Measurements from ENCODE around the gene GRID1. TPM values are rescaled to one million over a fixed set of nuclear protein-coding genes. Genes with fewer than 3 reads are reported as not detected.

GRID1 gene
- total RNA-seq, 1 experiment from 2014 or later = not detected

DNA sequence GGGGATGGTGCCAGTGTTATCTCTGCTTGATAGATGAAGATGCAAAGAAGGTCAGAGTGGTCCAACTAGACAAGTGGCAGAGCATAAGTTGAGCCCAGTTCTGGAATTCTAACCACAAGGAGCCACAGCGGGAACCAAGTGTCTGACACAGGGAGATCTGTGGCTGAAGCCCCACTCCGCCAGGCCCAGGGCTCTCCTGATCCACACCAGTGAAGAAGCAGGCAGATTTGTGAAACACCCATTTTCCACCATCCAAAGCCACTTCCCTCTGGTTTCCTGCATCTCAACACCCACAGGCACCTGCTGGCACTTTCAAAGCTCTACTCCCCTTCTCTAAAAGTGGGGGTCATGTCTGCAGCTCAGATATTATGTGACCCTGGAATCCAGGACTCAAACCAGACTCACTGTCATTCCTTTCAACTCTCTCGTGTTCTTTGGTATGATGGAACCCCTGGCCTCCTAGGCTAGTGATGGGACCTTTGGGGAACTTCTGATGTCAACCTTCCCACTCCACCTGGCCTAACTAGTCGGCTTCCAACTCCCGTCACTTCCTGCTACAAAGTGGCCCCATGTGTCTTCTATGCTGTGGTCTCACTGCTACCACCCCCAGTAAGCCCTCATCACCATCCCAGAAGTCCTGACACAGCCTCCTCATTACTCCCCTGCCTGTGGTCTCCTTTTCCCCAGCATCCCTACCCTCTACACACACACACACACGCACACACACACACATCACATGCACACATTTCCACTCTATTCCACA lies 177.6 kb downstream of the GRID1 start:
- intact Hi-C loops (cut with micrococcal nuclease; ENCODE audit: unreplicated experiment) = no loop called here
- H3K79me2 ChIP-seq (ENCODE audit: low read depth) = no peaks in the 10 kb centered on the region
- no peak for TF ChIP-seq EZH2 (IDR thresholded peaks at IDR 0.05; ENCODE audit: low read depth)
- TF ChIP-seq, protein P1, sequence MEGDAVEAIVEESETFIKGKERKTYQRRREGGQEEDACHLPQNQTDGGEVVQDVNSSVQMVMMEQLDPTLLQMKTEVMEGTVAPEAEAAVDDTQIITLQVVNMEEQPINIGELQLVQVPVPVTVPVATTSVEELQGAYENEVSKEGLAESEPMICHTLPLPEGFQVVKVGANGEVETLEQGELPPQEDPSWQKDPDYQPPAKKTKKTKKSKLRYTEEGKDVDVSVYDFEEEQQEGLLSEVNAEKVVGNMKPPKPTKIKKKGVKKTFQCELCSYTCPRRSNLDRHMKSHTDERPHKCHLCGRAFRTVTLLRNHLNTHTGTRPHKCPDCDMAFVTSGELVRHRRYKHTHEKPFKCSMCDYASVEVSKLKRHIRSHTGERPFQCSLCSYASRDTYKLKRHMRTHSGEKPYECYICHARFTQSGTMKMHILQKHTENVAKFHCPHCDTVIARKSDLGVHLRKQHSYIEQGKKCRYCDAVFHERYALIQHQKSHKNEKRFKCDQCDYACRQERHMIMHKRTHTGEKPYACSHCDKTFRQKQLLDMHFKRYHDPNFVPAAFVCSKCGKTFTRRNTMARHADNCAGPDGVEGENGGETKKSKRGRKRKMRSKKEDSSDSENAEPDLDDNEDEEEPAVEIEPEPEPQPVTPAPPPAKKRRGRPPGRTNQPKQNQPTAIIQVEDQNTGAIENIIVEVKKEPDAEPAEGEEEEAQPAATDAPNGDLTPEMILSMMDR (conservative IDR thresholded peaks at IDR 0.05) = no peak
- no peaks in the 10 kb centered on the region for H4K20me1 ChIP-seq (ENCODE audit: insufficient read depth)
- no peaks in the 10 kb centered on the region for H3K27me3 ChIP-seq (ENCODE audit: insufficient read depth, low read depth)
- H2AFZ ChIP-seq = no peak overlapping the region
- no peaks in the 10 kb centered on the region for H3K9me2 ChIP-seq (ENCODE audit: insufficient read depth)
- H3K4me2 ChIP-seq = no peak overlapping the region
- no peaks in the 10 kb centered on the region for H3K36me3 ChIP-seq (ENCODE audit: low read depth)
- H3K27ac ChIP-seq = no peak overlapping the region
- no TSS peak for BruUV-seq (replicated peaks)
- ChIA-PET POLR2A (ENCODE audit: unreplicated experiment) (no interaction called here), CTCF (no interaction called here)
- no peaks in the 10 kb centered on the region for H3K9me3 ChIP-seq (ENCODE audit: insufficient read depth, low read depth)
- no peak for DNase-seq
- no peaks in the 10 kb centered on the region for H3K4me1 ChIP-seq (replicated peaks; ENCODE audit: insufficient read depth)
- H3K4me3 ChIP-seq = no peak overlapping the region
- H3F3A ChIP-seq (ENCODE audit: insufficient read depth, low read depth) = no peaks in the 10 kb centered on the region

DNA sequence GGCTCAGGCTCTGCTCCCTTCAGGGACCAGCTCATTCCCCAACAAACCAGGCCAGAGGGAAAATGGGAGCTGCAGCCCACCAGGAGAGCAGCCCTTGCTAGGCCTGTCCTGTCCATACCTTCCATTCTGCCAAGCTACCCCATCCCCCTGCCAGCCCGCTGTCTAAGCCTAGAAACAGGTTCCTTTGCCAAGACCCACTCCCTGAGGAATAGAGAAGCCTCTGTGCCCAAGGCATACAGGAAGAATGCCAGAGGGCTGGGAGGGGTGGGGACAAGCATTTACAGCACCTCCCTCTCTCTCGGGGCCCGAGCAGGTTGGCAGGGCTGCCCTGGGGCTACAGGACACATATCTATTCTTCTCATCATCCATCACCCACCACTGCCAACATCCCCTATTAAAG lies 178.3 kb downstream of the GRID1 start:
- Histone ChIP-seq H3K27ac (no peak overlapping the region), H3K9me2 (ENCODE audit: insufficient read depth) (no peaks in the 10 kb centered on the region), H3K4me2 (no peak overlapping the region), H3K79me2 (ENCODE audit: low read depth) (no peaks in the 10 kb centered on the region), H4K20me1 (ENCODE audit: insufficient read depth) (no peaks in the 10 kb centered on the region), H3K4me1 (replicated peaks; ENCODE audit: insufficient read depth) (no peaks in the 10 kb centered on the region), H3K9me3 (ENCODE audit: insufficient read depth, low read depth) (no peaks in the 10 kb centered on the region), H2AFZ (no peak overlapping the region), H3F3A (ENCODE audit: insufficient read depth, low read depth) (no peaks in the 10 kb centered on the region), H3K36me3 (ENCODE audit: low read depth) (no peaks in the 10 kb centered on the region), H3K27me3 (ENCODE audit: insufficient read depth, low read depth) (no peaks in the 10 kb centered on the region), H3K4me3 (no peak overlapping the region)
- no TSS peak for BruUV-seq (replicated peaks)
- TF ChIP-seq EZH2 (IDR thresholded peaks at IDR 0.05; ENCODE audit: low read depth) = no peak
- TF ChIP-seq, protein P1 (conservative IDR thresholded peaks at IDR 0.05) = no peak
- POLR2A ChIA-PET (ENCODE audit: unreplicated experiment) = no interaction called here
- CTCF ChIA-PET = no interaction called here
- no peak for DNase-seq
- intact Hi-C loops (cut with micrococcal nuclease; ENCODE audit: unreplicated experiment) = no loop called here

DNA sequence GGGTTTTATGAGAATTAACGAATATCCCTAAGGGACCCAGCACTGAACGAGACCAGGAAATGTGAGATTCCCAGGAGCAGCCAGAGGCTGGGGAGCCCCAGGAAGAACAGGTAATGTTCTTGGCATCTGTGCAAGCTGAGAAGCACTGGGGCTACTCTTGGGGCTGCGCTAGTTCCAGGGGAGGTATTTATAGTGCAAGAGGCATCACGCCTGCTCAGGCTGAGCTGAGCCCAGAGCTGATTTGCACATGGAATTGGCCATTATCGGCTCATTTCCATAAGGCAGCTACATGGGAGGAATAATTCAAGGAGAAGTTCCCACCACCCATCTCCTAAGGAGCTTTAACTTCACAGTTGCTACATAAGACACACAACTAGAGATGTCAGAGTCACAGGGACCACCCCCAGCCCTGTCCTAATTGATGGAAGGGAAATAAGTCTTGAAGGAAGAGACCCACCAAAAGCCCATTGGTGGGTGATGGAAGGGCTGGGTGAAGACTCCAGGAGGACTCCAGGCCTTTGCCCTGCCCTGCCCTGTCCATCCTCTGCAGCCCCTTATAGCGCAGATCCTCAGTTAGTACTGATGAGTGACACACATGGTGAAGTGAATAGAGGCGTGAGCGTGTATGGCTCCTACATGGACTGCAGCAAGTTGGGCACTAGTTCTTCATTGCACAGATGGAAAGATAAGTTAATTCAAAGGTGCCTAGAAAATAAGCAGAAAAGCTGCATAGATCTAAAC lies 178.9 kb downstream of the GRID1 start:
- TF ChIP-seq, protein P1 (conservative IDR thresholded peaks at IDR 0.05) = no peak
- no peak for TF ChIP-seq EZH2 (IDR thresholded peaks at IDR 0.05; ENCODE audit: low read depth)
- BruUV-seq (replicated peaks) = no TSS peak
- Histone ChIP-seq H3K27ac (no peak overlapping the region), H3K4me1 (replicated peaks; ENCODE audit: insufficient read depth) (no peaks in the 10 kb centered on the region), H3K27me3 (ENCODE audit: insufficient read depth, low read depth) (peaks cover 3% of the 10 kb centered on the region), H3K9me2 (ENCODE audit: insufficient read depth) (no peaks in the 10 kb centered on the region), H3K4me2 (no peak overlapping the region), H2AFZ (no peak overlapping the region), H4K20me1 (ENCODE audit: insufficient read depth) (no peaks in the 10 kb centered on the region), H3K4me3 (no peak overlapping the region), H3K36me3 (ENCODE audit: low read depth) (no peaks in the 10 kb centered on the region), H3F3A (ENCODE audit: insufficient read depth, low read depth) (no peaks in the 10 kb centered on the region), H3K79me2 (ENCODE audit: low read depth) (no peaks in the 10 kb centered on the region), H3K9me3 (ENCODE audit: insufficient read depth, low read depth) (no peaks in the 10 kb centered on the region)
- POLR2A ChIA-PET (ENCODE audit: unreplicated experiment) = no interaction called here
- DNase-seq = no peak
- CTCF ChIA-PET = no interaction called here
- intact Hi-C loops (cut with micrococcal nuclease; ENCODE audit: unreplicated experiment) = no loop called here
